ENCODE results near the gene LSR. TPM values are rescaled to one million over a fixed set of nuclear protein-coding genes. Genes with fewer than 3 reads are reported as not detected.
A peak's percentile ranks its signal among the peaks of the same experiment; 100 is the strongest.

The LSR gene
- 78.5 and 155 TPM in 2 replicates for total RNA-seq (ENCODE audit: low replicate concordance)
- long read RNA-seq, partial matches to known transcripts: 1 of 1 reads
- long read RNA-seq, other reads (novel, unspliced or antisense): 0 of 1 reads

GRCh38 chr19:35248310-35249145, at the start of gene LSR:
Gene LSR, plus strand, starts transcription at chr19:35249002. Its CDS starts 21 bp downstream, at chr19:35249023.
- Mint-ChIP-seq H3K27me3 (peaks cover 58% of the 10 kb centered on the region), H3K9me3 (no peaks in the 10 kb centered on the region), H3K4me1 (ENCODE audit: unreplicated experiment) (peaks cover 13% of the 10 kb centered on the region), H3K27ac (peak within 1 kb of the TSS; percentile 98), H3K36me3 (no peaks in the 10 kb centered on the region), H3K4me3 (peak within 1 kb of the TSS; percentile 97)
- TF ChIP-seq CTCF (conservative IDR thresholded peaks at IDR 0.05): no peak
- peak; percentile 88 for DNase-seq (ENCODE audit: extremely low spot score, unreplicated experiment)

GRCh38 chr19:35199481-35199880, 49.3 kb upstream of the LSR start:
- TF ChIP-seq CTCF (conservative IDR thresholded peaks at IDR 0.05): no peak
- no peak overlapping the region for H3K27ac Mint-ChIP-seq
- H3K27me3 Mint-ChIP-seq: peaks cover 21% of the 10 kb centered on the region
- H3K36me3 Mint-ChIP-seq: no peaks in the 10 kb centered on the region
- H3K4me1 Mint-ChIP-seq (ENCODE audit: unreplicated experiment): no peaks in the 10 kb centered on the region
- H3K9me3 Mint-ChIP-seq: no peaks in the 10 kb centered on the region
- no peak for DNase-seq (ENCODE audit: extremely low spot score, unreplicated experiment)
- no peak overlapping the region for H3K4me3 Mint-ChIP-seq

- H3K36me3 Mint-ChIP-seq: no peaks in the 10 kb centered on the region
- no peaks in the 10 kb centered on the region for H3K4me1 Mint-ChIP-seq (ENCODE audit: unreplicated experiment)
- no peak for DNase-seq (ENCODE audit: extremely low spot score, unreplicated experiment)
- TF ChIP-seq CTCF (conservative IDR thresholded peaks at IDR 0.05): no peak
- H3K27me3 Mint-ChIP-seq: peaks cover 11% of the 10 kb centered on the region
- no peak overlapping the region for H3K4me3 Mint-ChIP-seq
- H3K27ac Mint-ChIP-seq: no peak overlapping the region
- no peaks in the 10 kb centered on the region for H3K9me3 Mint-ChIP-seq
Measured at GRCh38 chr19:35202722-35203688, 45.8 kb upstream of the LSR start.

GRCh38 chr19:35204799-35205732, 43.7 kb upstream of the LSR start:
- Mint-ChIP-seq H3K27me3 (no peaks in the 10 kb centered on the region), H3K27ac (no peak overlapping the region), H3K4me3 (no peak overlapping the region), H3K4me1 (ENCODE audit: unreplicated experiment) (no peaks in the 10 kb centered on the region), H3K36me3 (no peaks in the 10 kb centered on the region), H3K9me3 (no peaks in the 10 kb centered on the region)
- no peak for TF ChIP-seq CTCF (conservative IDR thresholded peaks at IDR 0.05)
- DNase-seq (ENCODE audit: extremely low spot score, unreplicated experiment): no peak

Data from type B pancreatic cell (in vitro differentiated cells).